OCI-LY3 (cell line): ENCODE measurements around the gene STK4.

Experiments used
- H2AFZ ChIP-seq: fragments of 200-600, 300-600 bp; shearing (Covaris generic); 2 replicates; pipeline ENCODE4 v1.6.0; 2014; ENCODE audit warnings: antibody characterized with exemption, low read depth, low read length
- H3K27ac ChIP-seq: fragments of 200-600, 300-600 bp; sonication (generic); 2 replicates; pipeline ENCODE4 v1.5.1; 2014; ENCODE audit warnings: mild to moderate bottlenecking, low read length, moderate library complexity, mixed read lengths
- H3K27me3 ChIP-seq: fragments of 200-600, 300-600 bp; sonication (generic); 2 replicates; pipeline ENCODE4 v1.6.1; 2014; ENCODE audit warnings: low read depth, low read length, mixed read lengths
- H3K36me3 ChIP-seq: fragments of 200-600, 300-600 bp; sonication (generic); replicated peaks from 2 replicates; pipeline ENCODE3; 2014; ENCODE audit warnings: low read depth, low read length, mixed read lengths
- H3K4me1 ChIP-seq: fragments of 300-600, 200-600 bp; sonication (generic); 2 replicates; pipeline ENCODE4 v1.6.1; 2014; ENCODE audit warnings: low read length, mixed read lengths
- H3K4me2 ChIP-seq: fragments of 200-600, 300-600 bp; sonication (generic); 2 replicates; pipeline ENCODE4 v1.6.1; 2014; ENCODE audit warnings: low read length, mixed read lengths
- H3K4me3 ChIP-seq: fragments of 300-600, 200-600 bp; sonication (generic); 2 replicates; pipeline ENCODE4 v1.5.1; 2014; ENCODE audit warnings: antibody characterized with exemption, mild to moderate bottlenecking, low read length, moderate library complexity
- H3K79me2 ChIP-seq: fragments of 300-600, 200-600 bp; shearing (Covaris generic); 2 replicates; pipeline ENCODE4 v1.6.1; 2014; ENCODE audit warnings: mild to moderate bottlenecking, low read length, mixed read lengths
- H3K9ac ChIP-seq: fragments of 300-600, 200-600 bp; shearing (Covaris generic); 2 replicates; pipeline ENCODE4 v1.6.0; 2014; ENCODE audit warnings: mild to moderate bottlenecking, low read length, moderate library complexity
- H3K9me3 ChIP-seq: fragments of 200-600, 300-600 bp; shearing (Covaris generic); 2 replicates; pipeline ENCODE4 v1.6.1; 2014; ENCODE audit warnings: low read length, mixed read lengths; ENCODE audit not compliant: insufficient read depth
- H4K20me1 ChIP-seq: fragments of 200-600, 300-600 bp; sonication (generic); 2 replicates; pipeline ENCODE4 v1.6.1; 2016; ENCODE audit warnings: low read length, mixed read lengths; ENCODE audit not compliant: insufficient read depth
- CTCF ChIP-seq: fragments of 200-600, 300-600 bp; sonication (generic); IDR thresholded peaks from 2 replicates; pipeline ENCODE4 v1.5.1; 2014; ENCODE audit warnings: antibody characterized with exemption, low read length, low read depth
- EZH2phosphoT487 ChIP-seq: fragments of 200-600 bp; shearing (Covaris generic); IDR thresholded peaks from 2 replicates; pipeline ENCODE4 v1.6.1; 2018; ENCODE audit warnings: antibody characterized with exemption, mixed run types, low read depth

The STK4 gene

GRCh38 chr20:45064812-45065211 lies 98.5 kb downstream of the STK4 start:
- Histone ChIP-seq H2AFZ (no peak overlapping the region), H4K20me1 (peaks cover 90% of the 10 kb centered on the region), H3K4me2 (no peak overlapping the region), H3K4me3 (no peak overlapping the region), H3K27me3 (no peaks in the 10 kb centered on the region), H3K27ac (no peak overlapping the region), H3K79me2 (peaks cover 99% of the 10 kb centered on the region), H3K9ac (no peak overlapping the region), H3K36me3 (peaks cover 78% of the 10 kb centered on the region), H3K4me1 (peaks cover 5% of the 10 kb centered on the region; the same call in 1 of the 2 replicates), H3K9me3 (no peaks in the 10 kb centered on the region)
- TF ChIP-seq CTCF = no peak
- no peak for TF ChIP-seq EZH2phosphoT487

GRCh38 chr20:45066372-45066771 lies 100.1 kb downstream of the STK4 start:
- TF ChIP-seq CTCF (no peak), EZH2phosphoT487 (no peak)
- Histone ChIP-seq H3K79me2 (peaks cover 99% of the 10 kb centered on the region), H3K9ac (no peak overlapping the region), H2AFZ (no peak overlapping the region), H3K4me2 (no peak overlapping the region), H4K20me1 (peaks cover 91% of the 10 kb centered on the region), H3K9me3 (no peaks in the 10 kb centered on the region), H3K27me3 (no peaks in the 10 kb centered on the region), H3K27ac (no peak overlapping the region), H3K36me3 (peaks cover 77% of the 10 kb centered on the region), H3K4me3 (no peak overlapping the region), H3K4me1 (peaks cover 5% of the 10 kb centered on the region; the same call in 1 of the 2 replicates)

- no peak overlapping the region for H3K27ac ChIP-seq
- H3K79me2 ChIP-seq = peaks cover 99% of the 10 kb centered on the region
- no peak overlapping the region for H3K9ac ChIP-seq
- peaks cover 91% of the 10 kb centered on the region for H4K20me1 ChIP-seq
- H3K36me3 ChIP-seq = peaks cover 77% of the 10 kb centered on the region
- TF ChIP-seq EZH2phosphoT487 = no peak
- TF ChIP-seq CTCF = no peak
- peaks cover 5% of the 10 kb centered on the region; the same call in 1 of the 2 replicates for H3K4me1 ChIP-seq
- H3K27me3 ChIP-seq = no peaks in the 10 kb centered on the region
- no peaks in the 10 kb centered on the region for H3K9me3 ChIP-seq
- no peak overlapping the region for H3K4me3 ChIP-seq
- H2AFZ ChIP-seq = no peak overlapping the region
- no peak overlapping the region for H3K4me2 ChIP-seq
These were observed 100.8 kb downstream of the STK4 start for GRCh38 chr20:45067087-45067486.

GRCh38 chr20:45067558-45067957 lies 101.2 kb downstream of the STK4 start:
- no peak overlapping the region for H3K27ac ChIP-seq
- peaks cover 5% of the 10 kb centered on the region; the same call in 1 of the 2 replicates for H3K4me1 ChIP-seq
- H3K36me3 ChIP-seq = peaks cover 78% of the 10 kb centered on the region
- no peak overlapping the region for H3K9ac ChIP-seq
- peaks cover 91% of the 10 kb centered on the region for H4K20me1 ChIP-seq
- no peak overlapping the region for H3K4me3 ChIP-seq
- no peaks in the 10 kb centered on the region for H3K27me3 ChIP-seq
- TF ChIP-seq CTCF (no peak), EZH2phosphoT487 (no peak)
- no peak overlapping the region for H3K4me2 ChIP-seq
- H3K79me2 ChIP-seq = peaks cover 99% of the 10 kb centered on the region
- no peaks in the 10 kb centered on the region for H3K9me3 ChIP-seq
- no peak overlapping the region for H2AFZ ChIP-seq
